HepG2 (cell line): ENCODE results near the gene TJP3. TPM values are rescaled to one million over a fixed set of nuclear protein-coding genes. Genes with fewer than 3 reads are reported as not detected.
A peak's percentile ranks its signal among the peaks of the same experiment; 100 is the strongest.

Experiments
- ADNP ChIP-seq: sonication (generic); formaldehyde crosslinking; IDR thresholded peaks from 2 replicates; pipeline ENCODE4 v1.4.0; 2020; ENCODE audit warnings: missing genetic modification reagents
- FIP1L1 ChIP-seq: fragments of 200-400 bp; formaldehyde crosslinking; IDR thresholded peaks from 2 replicates; pipeline ENCODE4 v1.6.1; 2018; ENCODE audit warnings: low read depth, mild to moderate bottlenecking, low read length, moderate library complexity, borderline replicate concordance; ENCODE audit not compliant: insufficient read depth
- FOXK1 ChIP-seq: sonication (generic); formaldehyde crosslinking; IDR thresholded peaks from 2 replicates; pipeline ENCODE4 v1.4.0; 2020; ENCODE audit warnings: low read depth, missing genetic modification reagents, borderline replicate concordance
- GATAD1 ChIP-seq: IDR thresholded peaks from 2 replicates; pipeline ENCODE4 v1.6.1; 2016; ENCODE audit warnings: missing genetic modification reagents, missing compliant biosample characterization
- KAT2B ChIP-seq: fragments of 150-350 bp; IDR thresholded peaks from 2 replicates; pipeline ENCODE4 v1.6.1; 2014; ENCODE audit warnings: low read depth, low read length, borderline replicate concordance
- MAF1 ChIP-seq: sonication (generic); formaldehyde crosslinking; IDR thresholded peaks from 2 replicates; pipeline ENCODE4 v1.5.0; 2020; ENCODE audit warnings: missing genetic modification reagents, borderline replicate concordance
- PCBP1 ChIP-seq: fragments of 200-400 bp; formaldehyde crosslinking; IDR thresholded peaks from 2 replicates; pipeline ENCODE4 v1.6.1; 2017; ENCODE audit warnings: mild to moderate bottlenecking, low read depth, low read length, borderline replicate concordance
- ZKSCAN1 ChIP-seq: fragments of 150-350 bp; IDR thresholded peaks from 2 replicates; pipeline ENCODE4 v1.6.1; 2014; ENCODE audit warnings: low read length
- ZNF3 ChIP-seq: IDR thresholded peaks from 2 replicates; pipeline ENCODE4 v1.7.0; 2017; ENCODE audit warnings: inconsistent platforms
- ZNF766 ChIP-seq: sonication (generic); formaldehyde crosslinking; IDR thresholded peaks from 2 replicates; pipeline ENCODE4 v1.5.0; 2020; ENCODE audit warnings: missing genetic modification reagents, borderline replicate concordance
- ZNF781 ChIP-seq: sonication (generic); formaldehyde crosslinking; IDR thresholded peaks from 2 replicates; pipeline ENCODE4 v1.5.1; 2020; ENCODE audit warnings: borderline replicate concordance, mild to moderate bottlenecking, missing genetic modification reagents; ENCODE audit errors: not compliant biosample characterization
- polyA plus RNA-seq, 8 experiments: library from polyadenylated mRNA; depleted of rRNA in 3 of 8; stranded (reverse) in 7 of 8; unstranded in 1 of 8; fragments of >200 nt; fragmentation: Illumina TruSeq in 4 of 8; extraction: Trizol in 4 of 8; gene quantifications; 2 replicates each; pipeline versions ENCODE4 v1.2.1 to v1.2.3, GENCODE V29; 2011 to 2016; ENCODE audit warnings: low read depth in 4 of 8, missing spikeins in 1 of 8, mixed read lengths in 1 of 8; ENCODE audit not compliant: insufficient read depth in 1 of 8
- total RNA-seq, 5 experiments: library from RNA; depleted of rRNA; stranded (reverse); fragments of >200 nt; fragmentation: Illumina TruSeq; extraction: Trizol; gene quantifications; 2 replicates each; pipeline ENCODE4 v1.2.3, GENCODE V29; 2016; ENCODE audit warnings: low read depth in 1 of 5
- TF ChIP-seq, protein P1 (sequence below): sonication (generic); formaldehyde crosslinking; IDR thresholded peaks from 2 replicates; pipeline ENCODE4 v1.9.0; 2022; ENCODE audit warnings: missing genetic modification reagents, mild to moderate bottlenecking, borderline replicate concordance
- TF ChIP-seq, protein P2 (sequence below): sonication (generic); formaldehyde crosslinking; IDR thresholded peaks from 2 replicates; pipeline ENCODE4 v1.8.1; 2023; ENCODE audit warnings: mild to moderate bottlenecking, inconsistent platforms, moderate library complexity, missing genetic modification reagents, borderline replicate concordance
- TF ChIP-seq, protein P3 (sequence below): sonication (generic); formaldehyde crosslinking; IDR thresholded peaks from 2 replicates; pipeline ENCODE4 v1.5.1; 2020; ENCODE audit warnings: mild to moderate bottlenecking, missing genetic modification reagents, moderate library complexity
- TF ChIP-seq, protein P4 (sequence below): sonication (generic); formaldehyde crosslinking; IDR thresholded peaks from 2 replicates; pipeline ENCODE4 v1.4.0; 2020; ENCODE audit warnings: missing genetic modification reagents

TJP3 gene
- total and polyA plus RNA-seq, 2 of the 13 experiments (the other 11 are each of a cell fraction or from before 2014, with no cell fraction given): 2.3 to 21.5 TPM

DNA sequence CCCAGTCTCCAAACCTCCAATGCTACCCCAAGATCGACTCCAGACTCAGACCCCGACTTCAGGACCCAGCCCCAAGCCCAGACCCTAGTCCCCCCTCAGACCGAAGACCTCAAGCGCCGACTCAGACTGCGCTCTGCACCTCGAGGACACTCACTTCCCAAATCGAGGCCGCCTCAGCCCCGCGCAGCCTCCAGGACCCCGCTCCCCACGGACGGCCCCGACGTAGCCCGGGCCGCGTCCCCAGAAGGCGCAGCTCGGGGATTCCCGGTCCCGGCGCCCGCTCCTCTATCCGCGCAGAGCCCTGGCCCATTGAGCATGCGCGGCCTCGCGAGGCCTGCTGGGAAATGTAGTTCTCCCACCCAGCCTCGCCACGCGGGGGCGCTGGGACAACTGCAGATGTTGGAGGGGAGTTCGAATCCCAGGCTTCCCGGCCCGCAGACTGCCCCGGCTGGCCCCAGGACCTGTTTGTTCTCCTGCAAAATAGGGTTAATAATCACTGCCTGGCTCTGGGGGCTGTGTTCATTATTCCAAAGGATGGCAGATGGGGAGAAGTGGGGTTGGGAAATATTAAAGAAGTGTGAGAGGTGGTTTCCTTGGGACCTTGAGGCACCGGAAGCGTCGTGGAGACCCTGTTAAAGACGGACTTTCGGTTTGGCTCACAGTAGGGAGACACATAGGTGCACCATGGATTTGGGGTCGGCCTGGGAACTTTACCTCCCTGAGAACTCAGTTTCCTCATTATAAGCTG, 53.4 kb downstream of the TJP3 start, which contains the start of gene APBA3 (continued):
- TF ChIP-seq ZNF781 (CRISPR knock-in tag): peak; percentile 14
- peak; percentile 81 for TF ChIP-seq GATAD1
- TF ChIP-seq, protein P1, sequence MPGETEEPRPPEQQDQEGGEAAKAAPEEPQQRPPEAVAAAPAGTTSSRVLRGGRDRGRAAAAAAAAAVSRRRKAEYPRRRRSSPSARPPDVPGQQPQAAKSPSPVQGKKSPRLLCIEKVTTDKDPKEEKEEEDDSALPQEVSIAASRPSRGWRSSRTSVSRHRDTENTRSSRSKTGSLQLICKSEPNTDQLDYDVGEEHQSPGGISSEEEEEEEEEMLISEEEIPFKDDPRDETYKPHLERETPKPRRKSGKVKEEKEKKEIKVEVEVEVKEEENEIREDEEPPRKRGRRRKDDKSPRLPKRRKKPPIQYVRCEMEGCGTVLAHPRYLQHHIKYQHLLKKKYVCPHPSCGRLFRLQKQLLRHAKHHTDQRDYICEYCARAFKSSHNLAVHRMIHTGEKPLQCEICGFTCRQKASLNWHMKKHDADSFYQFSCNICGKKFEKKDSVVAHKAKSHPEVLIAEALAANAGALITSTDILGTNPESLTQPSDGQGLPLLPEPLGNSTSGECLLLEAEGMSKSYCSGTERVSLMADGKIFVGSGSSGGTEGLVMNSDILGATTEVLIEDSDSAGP (CRISPR knock-in tag): peak; percentile 69; the same call in 1 of the 2 replicates
- TF ChIP-seq MAF1 (CRISPR knock-in tag): 0 out of 2 replicates have a peak, but pooled peaks have one; percentile 63
- TF ChIP-seq, protein P2, sequence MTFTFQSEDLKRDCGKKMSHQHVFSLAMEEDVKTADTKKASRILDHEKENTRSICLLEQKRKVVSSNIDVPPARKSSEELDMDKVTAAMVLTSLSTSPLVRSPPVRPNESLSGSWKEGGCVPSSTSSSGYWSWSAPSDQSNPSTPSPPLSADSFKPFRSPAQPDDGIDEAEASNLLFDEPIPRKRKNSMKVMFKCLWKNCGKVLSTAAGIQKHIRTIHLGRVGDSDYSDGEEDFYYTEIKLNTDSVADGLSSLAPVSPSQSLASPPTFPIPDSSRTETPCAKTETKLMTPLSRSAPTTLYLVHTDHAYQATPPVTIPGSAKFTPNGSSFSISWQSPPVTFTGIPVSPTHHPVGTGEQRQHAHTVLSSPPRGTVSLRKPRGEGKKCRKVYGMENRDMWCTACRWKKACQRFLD (CRISPR knock-in tag): peak; percentile 71; the same call in 1 of the 2 replicates
- TF ChIP-seq PCBP1: 0 out of 2 replicates have a peak, but pooled peaks have one; percentile 74
- peak; percentile 58; the same call in 1 of the 2 replicates for TF ChIP-seq ZNF766 (CRISPR knock-in tag)
- TF ChIP-seq ZNF3 (CRISPR knock-in tag): no peak
- TF ChIP-seq KAT2B: no peak
- TF ChIP-seq FOXK1 (CRISPR knock-in tag): peak; percentile 25; the same call in 1 of the 2 replicates
- TF ChIP-seq, protein P3, sequence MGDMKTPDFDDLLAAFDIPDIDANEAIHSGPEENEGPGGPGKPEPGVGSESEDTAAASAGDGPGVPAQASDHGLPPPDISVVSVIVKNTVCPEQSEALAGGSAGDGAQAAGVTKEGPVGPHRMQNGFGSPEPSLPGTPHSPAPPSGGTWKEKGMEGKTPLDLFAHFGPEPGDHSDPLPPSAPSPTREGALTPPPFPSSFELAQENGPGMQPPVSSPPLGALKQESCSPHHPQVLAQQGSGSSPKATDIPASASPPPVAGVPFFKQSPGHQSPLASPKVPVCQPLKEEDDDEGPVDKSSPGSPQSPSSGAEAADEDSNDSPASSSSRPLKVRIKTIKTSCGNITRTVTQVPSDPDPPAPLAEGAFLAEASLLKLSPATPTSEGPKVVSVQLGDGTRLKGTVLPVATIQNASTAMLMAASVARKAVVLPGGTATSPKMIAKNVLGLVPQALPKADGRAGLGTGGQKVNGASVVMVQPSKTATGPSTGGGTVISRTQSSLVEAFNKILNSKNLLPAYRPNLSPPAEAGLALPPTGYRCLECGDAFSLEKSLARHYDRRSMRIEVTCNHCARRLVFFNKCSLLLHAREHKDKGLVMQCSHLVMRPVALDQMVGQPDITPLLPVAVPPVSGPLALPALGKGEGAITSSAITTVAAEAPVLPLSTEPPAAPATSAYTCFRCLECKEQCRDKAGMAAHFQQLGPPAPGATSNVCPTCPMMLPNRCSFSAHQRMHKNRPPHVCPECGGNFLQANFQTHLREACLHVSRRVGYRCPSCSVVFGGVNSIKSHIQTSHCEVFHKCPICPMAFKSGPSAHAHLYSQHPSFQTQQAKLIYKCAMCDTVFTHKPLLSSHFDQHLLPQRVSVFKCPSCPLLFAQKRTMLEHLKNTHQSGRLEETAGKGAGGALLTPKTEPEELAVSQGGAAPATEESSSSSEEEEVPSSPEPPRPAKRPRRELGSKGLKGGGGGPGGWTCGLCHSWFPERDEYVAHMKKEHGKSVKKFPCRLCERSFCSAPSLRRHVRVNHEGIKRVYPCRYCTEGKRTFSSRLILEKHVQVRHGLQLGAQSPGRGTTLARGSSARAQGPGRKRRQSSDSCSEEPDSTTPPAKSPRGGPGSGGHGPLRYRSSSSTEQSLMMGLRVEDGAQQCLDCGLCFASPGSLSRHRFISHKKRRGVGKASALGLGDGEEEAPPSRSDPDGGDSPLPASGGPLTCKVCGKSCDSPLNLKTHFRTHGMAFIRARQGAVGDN (CRISPR knock-in tag): peak; percentile 74
- TF ChIP-seq, protein P4, sequence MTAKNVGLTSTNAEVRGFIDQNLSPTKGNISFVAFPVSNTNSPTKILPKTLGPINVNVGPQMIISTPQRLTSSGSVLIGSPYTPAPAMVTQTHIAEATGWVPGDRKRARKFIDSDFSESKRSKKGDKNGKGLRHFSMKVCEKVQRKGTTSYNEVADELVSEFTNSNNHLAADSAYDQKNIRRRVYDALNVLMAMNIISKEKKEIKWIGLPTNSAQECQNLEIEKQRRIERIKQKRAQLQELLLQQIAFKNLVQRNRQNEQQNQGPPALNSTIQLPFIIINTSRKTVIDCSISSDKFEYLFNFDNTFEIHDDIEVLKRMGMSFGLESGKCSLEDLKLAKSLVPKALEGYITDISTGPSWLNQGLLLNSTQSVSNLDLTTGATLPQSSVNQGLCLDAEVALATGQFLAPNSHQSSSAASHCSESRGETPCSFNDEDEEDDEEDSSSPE (CRISPR knock-in tag): peak; percentile 47; the same call in 1 of the 2 replicates
- peak; percentile 95 for TF ChIP-seq ADNP (CRISPR knock-in tag)
- TF ChIP-seq ZKSCAN1: peak; percentile 97
- 0 out of 2 replicates have a peak, but pooled peaks have one; percentile 72 for TF ChIP-seq FIP1L1
